Measurements from ENCODE around the gene TTLL11. TPM values are rescaled to one million over a fixed set of nuclear protein-coding genes. Genes with fewer than 3 reads are reported as not detected.

TTLL11 gene
- polyA plus RNA-seq, 3 donors = 4.4 to 6.4 (median 6.1) TPM

- H3K27ac ChIP-seq (ENCODE audit: low read depth, low read length) = no peak overlapping the region
- WGBS, 3 donors = 72 to 78% (median 76%) methylated on average over 12 of the region's 12 CpGs
These were observed 22.3 kb upstream of the TTLL11 start for GRCh38 chr9:122115176-122116035.

DNA sequence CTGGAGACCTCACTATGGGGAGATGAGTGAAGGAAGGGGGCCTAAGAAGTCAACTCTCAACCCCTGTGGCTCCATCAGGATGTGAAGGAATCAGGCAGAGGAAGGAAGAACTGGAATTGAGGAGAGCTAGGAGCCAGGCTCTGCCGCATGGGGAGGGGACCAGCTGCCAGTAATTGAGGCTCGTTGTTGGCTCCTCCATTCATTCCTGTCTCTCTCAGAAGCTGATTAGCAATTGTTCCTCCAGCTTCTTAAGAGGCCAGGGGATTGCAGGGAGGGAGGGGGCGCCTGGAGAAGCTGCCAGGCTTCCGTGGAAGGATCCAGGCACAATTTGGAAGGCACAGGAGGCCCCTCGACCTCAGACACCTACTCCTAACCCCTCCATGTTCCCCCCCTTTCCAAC is 20.5 kb upstream of the TTLL11 start:
- H3K27ac ChIP-seq (ENCODE audit: low read depth, low read length) = no peak overlapping the region
- 35 to 48% (median 40%) methylated on average over 5 of the region's 5 CpGs for WGBS, 3 donors

DNA sequence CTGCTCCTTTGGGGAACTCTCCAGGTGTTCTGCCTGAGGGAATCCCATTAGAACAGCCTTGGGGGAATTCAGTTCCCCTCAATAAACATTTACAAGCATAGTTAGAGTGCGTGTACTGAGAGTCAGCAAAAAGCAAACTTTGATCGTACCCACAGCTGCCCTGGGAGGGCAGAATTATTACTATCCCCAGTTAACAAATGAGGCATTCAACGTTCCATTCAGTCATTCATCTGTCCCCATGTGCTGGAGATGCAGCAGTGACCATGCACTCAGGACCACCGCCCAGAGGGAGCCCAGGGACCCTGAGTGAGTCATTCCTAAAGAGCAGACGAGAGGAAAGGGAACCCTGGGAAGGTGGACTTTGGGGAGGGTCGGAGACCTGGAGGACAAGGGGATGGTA is 19.1 kb upstream of the TTLL11 start:
- H3K27ac ChIP-seq (ENCODE audit: low read depth, low read length) = no peak overlapping the region
- WGBS, 3 donors = 84 to 86% (median 84%) methylated on average over 6 of the region's 6 CpGs

GRCh38 chr9:122111413-122112085 is 18.4 kb upstream of the TTLL11 start:
- WGBS, 3 donors = 82 to 92% (median 89%) methylated on average over 9 of the region's 9 CpGs

GRCh38 chr9:122110100-122110833 is 17.2 kb upstream of the TTLL11 start:
- 68 to 92% (median 90%) methylated on average over 7 of the region's 7 CpGs for WGBS, 3 donors
- H3K27ac ChIP-seq (ENCODE audit: low read depth, low read length) = no peak overlapping the region

More at GRCh38 chr9:122111413-122112085, 18.4 kb upstream of the TTLL11 start:
- no peak overlapping the region for H3K27ac ChIP-seq (ENCODE audit: low read depth, low read length)

- no peak overlapping the region for H3K27ac ChIP-seq (ENCODE audit: low read depth, low read length)
These were observed 16.1 kb upstream of the TTLL11 start for GRCh38 chr9:122109035-122109813.

DNA sequence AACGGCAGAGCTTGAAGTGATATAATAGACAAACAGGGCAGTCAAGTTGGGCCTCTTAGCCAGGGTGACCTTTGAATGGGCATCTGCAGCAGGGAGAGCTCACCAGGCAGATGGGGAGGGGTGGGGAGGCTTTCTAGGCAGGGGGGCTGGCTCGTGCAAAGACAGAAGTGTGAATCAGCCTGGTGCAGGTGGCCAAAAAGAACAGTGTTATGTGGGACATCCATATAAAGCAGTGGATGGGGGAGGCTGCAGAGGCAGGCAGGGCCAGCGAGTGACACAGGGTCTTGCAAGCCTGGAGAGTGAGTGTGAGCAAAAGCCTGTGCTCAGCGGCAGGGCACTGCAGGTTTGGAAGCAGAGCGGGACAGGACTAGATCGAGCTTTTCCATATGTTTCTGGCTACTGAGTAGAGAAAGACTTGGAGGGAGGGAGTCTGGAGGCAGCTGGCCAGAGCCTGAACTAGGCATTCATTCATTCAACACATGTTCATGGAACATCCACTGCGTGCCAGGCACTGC is 14.2 kb upstream of the TTLL11 start:
- WGBS, 3 donors = 64 to 79% (median 79%) methylated on average over 7 of the region's 7 CpGs
- H3K27ac ChIP-seq (ENCODE audit: low read depth, low read length) = no peak overlapping the region

More at GRCh38 chr9:122109035-122109813, 16.1 kb upstream of the TTLL11 start:
- WGBS, 3 donors = 83 to 87% (median 85%) methylated on average over 3 of the region's 3 CpGs

GRCh38 chr9:122106576-122106975 is 13.5 kb upstream of the TTLL11 start:
- 39 to 67% (median 63%) methylated on average over 2 of the region's 2 CpGs for WGBS, 3 donors
- H3K27ac ChIP-seq (ENCODE audit: low read depth, low read length) = no peak overlapping the region

DNA sequence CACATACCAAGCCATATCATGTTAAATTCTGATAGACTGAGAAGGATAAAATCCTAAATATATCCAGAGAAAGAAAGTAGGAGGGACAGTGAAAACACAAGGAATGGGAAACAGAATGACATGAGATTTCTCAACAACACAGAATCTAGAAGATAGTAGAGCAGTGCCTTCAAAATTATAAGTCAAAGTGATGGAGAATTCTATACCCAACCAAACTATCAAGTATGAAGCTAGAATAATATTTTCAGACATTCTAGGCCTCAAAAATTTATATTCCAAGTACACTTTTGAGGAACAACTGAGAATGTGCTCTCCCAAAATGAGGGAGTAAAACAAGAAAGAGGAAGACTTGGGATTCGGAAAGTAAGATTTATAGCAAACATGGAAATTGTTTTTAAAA is 10.9 kb upstream of the TTLL11 start:
- H3K27ac ChIP-seq (ENCODE audit: low read depth, low read length) = no peak overlapping the region
- 91 to 97% (median 94%) methylated on average over 1 of the region's 1 CpG for WGBS, 3 donors

GRCh38 chr9:122102156-122102555 is 9.0 kb upstream of the TTLL11 start:
- H3K27ac ChIP-seq (ENCODE audit: low read depth, low read length) = no peak overlapping the region
- WGBS, 3 donors = 92 to 95% (median 92%) methylated on average over 2 of the region's 2 CpGs

DNA sequence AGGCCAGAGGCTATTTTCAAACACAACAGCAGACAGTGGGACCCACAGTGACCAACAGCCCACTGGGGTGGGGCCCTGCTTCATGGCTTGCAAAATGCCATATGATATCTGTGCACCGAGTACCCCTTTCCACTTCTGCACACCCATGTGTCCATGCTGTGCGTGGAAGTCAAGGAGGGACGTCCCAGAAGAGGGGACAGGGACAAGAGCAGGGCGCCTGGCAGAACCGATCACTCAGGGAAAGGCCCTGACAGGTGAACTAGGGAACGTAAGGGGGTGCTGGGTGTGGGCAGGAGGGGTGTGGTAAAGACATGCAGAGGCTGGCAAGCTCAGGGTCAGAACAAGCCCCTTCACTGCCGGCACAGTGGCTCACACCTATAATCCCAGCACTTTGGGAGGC is 7.6 kb upstream of the TTLL11 start:
- H3K27ac ChIP-seq (ENCODE audit: low read depth, low read length) = no peak overlapping the region
- WGBS, 3 donors = 91 to 94% (median 93%) methylated on average over 7 of the region's 7 CpGs

DNA sequence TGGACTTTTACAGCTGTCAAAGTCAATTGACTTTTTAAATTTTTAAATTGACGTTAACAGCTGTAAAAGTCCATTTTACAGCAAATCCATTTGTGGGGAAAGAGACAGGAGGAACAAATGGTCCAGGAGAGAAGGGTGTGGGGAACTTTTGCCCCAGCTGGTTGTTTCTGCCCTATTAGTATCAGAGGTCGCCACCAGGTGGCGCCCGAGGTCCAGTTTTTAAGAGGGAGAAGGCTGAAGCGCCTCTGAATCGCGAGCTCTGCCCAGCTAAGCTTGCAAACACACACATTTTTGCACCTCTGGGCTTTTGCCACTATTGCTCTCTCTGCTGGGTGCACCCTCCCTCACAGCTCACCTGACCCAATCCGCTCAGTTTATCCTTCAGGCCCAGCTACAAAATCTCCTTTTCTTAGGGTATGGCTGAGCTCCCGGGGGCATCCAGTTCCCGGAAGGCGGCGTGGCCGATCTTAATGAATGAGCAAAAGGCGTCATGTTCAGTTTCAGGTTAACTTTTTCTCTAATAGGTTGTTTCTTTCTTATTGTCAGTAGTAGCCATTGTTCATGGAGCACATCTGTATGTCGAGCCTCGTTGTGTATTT is 6.3 kb upstream of the TTLL11 start:
- 35 to 41% (median 37%) methylated on average over 16 of the region's 16 CpGs for WGBS, 3 donors

GRCh38 chr9:122097679-122098315 is 4.7 kb upstream of the TTLL11 start:
- WGBS, 3 donors = 42 to 62% (median 62%) methylated on average over 8 of the region's 8 CpGs
- H3K27ac ChIP-seq (ENCODE audit: low read depth, low read length) = no peak overlapping the region

More for the DNA sequence above, 6.3 kb upstream of the TTLL11 start:
- H3K27ac ChIP-seq (ENCODE audit: low read depth, low read length) = no peak overlapping the region

DNA sequence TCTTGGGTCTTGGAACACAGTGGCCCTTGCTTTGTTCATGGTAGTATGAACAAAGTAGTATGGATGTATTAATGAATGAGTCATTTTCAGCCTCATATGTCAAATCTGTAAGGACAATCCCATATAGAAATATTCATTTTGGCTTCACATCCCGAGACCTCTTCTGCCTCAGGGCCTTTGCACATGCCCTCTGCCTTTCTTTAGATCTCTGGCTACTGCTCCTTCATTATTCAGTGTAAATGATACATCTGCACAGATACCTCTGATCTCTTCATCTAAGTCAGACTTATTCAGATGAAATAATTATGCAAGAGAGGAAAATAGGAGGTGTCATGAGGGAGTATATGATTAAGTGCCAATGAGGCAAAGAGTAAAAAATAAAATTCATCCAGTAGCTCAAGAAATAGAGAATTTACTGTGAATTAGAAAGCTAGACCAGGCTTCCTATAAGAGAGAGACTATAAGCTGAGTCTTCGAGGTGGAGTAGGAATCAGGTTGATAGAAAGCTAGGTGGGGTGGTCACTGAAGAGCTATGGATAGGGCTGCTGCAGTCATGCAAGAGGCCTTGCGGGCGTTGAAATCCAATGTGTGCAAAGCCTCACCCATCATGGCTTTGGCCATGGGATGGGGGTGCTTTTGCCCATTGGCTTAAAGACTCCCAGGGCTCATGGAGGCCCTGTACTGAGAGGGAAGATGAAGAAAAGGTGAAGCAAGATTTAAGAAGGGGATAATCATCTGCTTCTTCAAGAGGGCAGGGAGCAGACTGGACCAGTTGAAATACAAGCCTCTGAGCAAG is 3.7 kb upstream of the TTLL11 start:
- 76 to 91% (median 82%) methylated on average over 4 of the region's 4 CpGs for WGBS, 3 donors
- no peak overlapping the region for H3K27ac ChIP-seq (ENCODE audit: low read depth, low read length)

DNA sequence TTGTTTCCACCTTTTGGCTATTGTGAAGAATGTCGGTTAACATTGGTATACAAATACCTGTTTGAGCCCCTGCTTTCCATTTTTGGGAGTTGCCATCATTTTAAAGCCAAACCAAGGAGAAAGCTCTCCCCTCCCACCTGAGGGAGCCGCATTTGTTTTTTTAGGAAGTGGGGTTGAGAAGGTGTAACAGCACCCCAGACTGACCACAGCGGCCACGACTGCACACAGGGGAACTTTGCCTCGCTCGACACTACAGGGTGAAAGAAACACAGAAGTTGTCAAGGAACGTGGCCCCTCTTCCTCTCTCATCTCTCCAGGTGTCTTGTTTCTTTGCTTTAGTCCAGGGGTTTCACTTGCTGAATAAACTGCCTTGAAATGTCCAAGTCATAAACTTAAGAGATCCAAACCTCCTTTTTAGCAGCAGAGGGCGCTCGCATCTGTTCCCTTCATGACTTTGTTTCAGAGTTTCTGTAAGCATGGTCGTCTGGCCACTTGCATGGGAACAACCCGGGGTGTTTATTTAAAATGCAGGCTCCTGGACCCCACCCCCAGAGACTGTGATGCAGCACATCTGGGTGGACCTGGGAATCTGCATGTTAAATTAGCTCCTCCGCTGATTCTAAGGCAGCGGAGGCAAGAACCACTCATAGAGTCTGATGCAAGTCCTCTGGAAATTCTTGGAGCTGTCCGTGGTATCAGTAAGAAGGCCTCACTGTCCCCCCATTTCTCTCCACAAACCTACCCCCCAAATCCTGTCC is 2.1 kb upstream of the TTLL11 start:
- H3K27ac ChIP-seq (ENCODE audit: low read depth, low read length) = no peak overlapping the region
- 23 to 26% (median 26%) methylated on average over 14 of the region's 14 CpGs for WGBS, 3 donors
